ENCODE measurements around the gene PGAM5. TPM values are rescaled to one million over a fixed set of nuclear protein-coding genes. Genes with fewer than 3 reads are reported as not detected.
A peak's percentile ranks its signal among the peaks of the same experiment; 100 is the strongest.

Gene PGAM5
- 19.9 and 22.5 TPM in 2 replicates for polyA plus RNA-seq (2012; rRNA removed)
- 11.6 and 15.3 TPM in 2 replicates for polyA plus RNA-seq (2012; cell fraction: cytosol; rRNA removed)
- polyA plus RNA-seq (2012; cell fraction: nucleus; rRNA removed): 14.8 and 16.5 TPM in 2 replicates

DNA sequence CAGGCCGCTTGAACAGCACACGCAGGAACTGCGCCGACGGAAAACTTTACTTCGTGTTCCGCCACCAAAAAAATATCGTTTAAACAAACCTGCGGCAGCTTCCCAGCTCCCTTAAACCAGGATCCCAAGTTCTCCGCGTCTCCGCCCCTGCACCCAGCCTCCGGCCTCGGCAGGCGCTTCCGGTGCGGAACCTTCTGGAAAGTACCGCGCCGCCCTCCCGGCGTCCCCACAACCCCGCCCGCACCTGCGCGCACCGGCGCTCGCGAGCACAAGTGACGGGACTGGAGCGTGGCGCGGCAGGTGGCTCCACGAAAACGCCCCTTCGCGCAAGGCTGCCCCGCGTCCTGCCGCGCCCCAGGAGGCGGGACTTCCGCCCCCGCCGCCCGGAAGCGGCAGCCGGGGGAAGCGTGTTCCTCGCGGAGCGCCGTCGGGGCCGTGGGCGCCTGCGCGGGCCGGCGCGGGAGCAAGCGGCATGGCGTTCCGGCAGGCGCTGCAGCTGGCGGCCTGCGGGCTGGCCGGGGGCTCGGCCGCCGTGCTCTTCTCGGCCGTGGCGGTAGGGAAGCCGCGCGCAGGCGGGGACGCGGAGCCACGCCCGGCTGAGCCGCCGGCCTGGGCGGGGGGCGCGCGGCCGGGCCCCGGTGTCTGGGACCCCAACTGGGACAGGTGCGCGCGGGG lies at the start of gene PGAM5:
Gene PGAM5 (plus strand): TSS at position 438 of the 675 bp plus-strand sequence. CDS start 35 bp downstream, at position 473.
- Histone ChIP-seq H3K4me1 (ENCODE audit: control insufficient read depth in 1 of 2, insufficient read depth in 2 of 2, low read depth in 1 of 2, low read length in 1 of 2) (no peaks in the 10 kb centered on the region; a peak in 1 of 4 replicates), H3F3A (replicated peaks; ENCODE audit: insufficient read depth) (peaks cover 16% of the 10 kb centered on the region), H3K27me3 (ENCODE audit: insufficient read depth) (no peaks in the 10 kb centered on the region), H3K9me2 (no peaks in the 10 kb centered on the region), H3K4me2 (peak within 1 kb of the TSS; percentile 96), H4K20me1 (ENCODE audit: insufficient read depth) (peaks cover 24% of the 10 kb centered on the region), H2AFZ (ENCODE audit: low read depth) (peak within 1 kb of the TSS; percentile 90), H3K9ac (peak within 1 kb of the TSS; percentile 81), H3K36me3 (replicated peaks in 1 of 2; ENCODE audit: control insufficient read depth in 1 of 2, insufficient read depth in 2 of 2, low read length in 1 of 2) (peaks cover 0 to 7% of the 10 kb centered on the region in 2 experiments), H3K79me2 (ENCODE audit: insufficient read depth) (peaks cover 63% of the 10 kb centered on the region), H3K4me3 (ENCODE audit: low read depth in 2 of 2, low read length in 1 of 2) (peak within 1 kb of the TSS; percentile 71 to 98), H3K9me3 (no peaks in the 10 kb centered on the region), H3K27ac (ENCODE audit: low read depth in 2 of 2, low read length in 1 of 2) (peak within 1 kb of the TSS; percentile 62 to 84; a peak in 3 of 4 replicates)
- POLR2A ChIA-PET: interaction anchor here (1.4 to 1.8 kb wide), 2 partner anchors 11 to 20 kb away, joined by 3 to 5 read pairs; no protein-coding TSS in a partner anchor
- CTCF ChIA-PET: interaction anchor here (0.9 to 1.1 kb wide), 2 partner anchors 21 to 57 kb away, joined by 4 read pairs; no protein-coding TSS in a partner anchor
- peak; percentile 98 for DNase-seq
- 2% methylated on average over 19 of the region's 94 CpGs for WGBS (ENCODE audit: low lambda C conversion rate)
- TF ChIP-seq ELF1 (IDR thresholded peaks at IDR 0.05): peak; percentile 69
- TF ChIP-seq, protein P1, sequence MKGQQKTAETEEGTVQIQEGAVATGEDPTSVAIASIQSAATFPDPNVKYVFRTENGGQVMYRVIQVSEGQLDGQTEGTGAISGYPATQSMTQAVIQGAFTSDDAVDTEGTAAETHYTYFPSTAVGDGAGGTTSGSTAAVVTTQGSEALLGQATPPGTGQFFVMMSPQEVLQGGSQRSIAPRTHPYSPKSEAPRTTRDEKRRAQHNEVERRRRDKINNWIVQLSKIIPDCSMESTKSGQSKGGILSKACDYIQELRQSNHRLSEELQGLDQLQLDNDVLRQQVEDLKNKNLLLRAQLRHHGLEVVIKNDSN (IDR thresholded peaks at IDR 0.05; ENCODE audit: borderline replicate concordance, low read depth): no peak
- no peak for TF ChIP-seq NFIC (IDR thresholded peaks at IDR 0.05; ENCODE audit: borderline replicate concordance)
- no peak for TF ChIP-seq SMC3 (IDR thresholded peaks at IDR 0.05; ENCODE audit: low read depth, low read length)
- TF ChIP-seq, protein P2, sequence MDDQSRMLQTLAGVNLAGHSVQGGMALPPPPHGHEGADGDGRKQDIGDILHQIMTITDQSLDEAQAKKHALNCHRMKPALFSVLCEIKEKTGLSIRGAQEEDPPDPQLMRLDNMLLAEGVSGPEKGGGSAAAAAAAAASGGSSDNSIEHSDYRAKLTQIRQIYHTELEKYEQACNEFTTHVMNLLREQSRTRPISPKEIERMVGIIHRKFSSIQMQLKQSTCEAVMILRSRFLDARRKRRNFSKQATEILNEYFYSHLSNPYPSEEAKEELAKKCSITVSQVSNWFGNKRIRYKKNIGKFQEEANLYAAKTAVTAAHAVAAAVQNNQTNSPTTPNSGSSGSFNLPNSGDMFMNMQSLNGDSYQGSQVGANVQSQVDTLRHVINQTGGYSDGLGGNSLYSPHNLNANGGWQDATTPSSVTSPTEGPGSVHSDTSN (IDR thresholded peaks at IDR 0.05): 0 out of 2 replicates have a peak, but pooled peaks have one; percentile 2
- no peak; the same call in 1 of the 2 replicates for TF ChIP-seq YY1 (IDR thresholded peaks at IDR 0.05; ENCODE audit: low read depth)
- no peak for TF ChIP-seq MEF2A (IDR thresholded peaks at IDR 0.05; ENCODE audit: borderline replicate concordance, low read depth)
- TF ChIP-seq RFX5 (IDR thresholded peaks at IDR 0.05; ENCODE audit: low read length): no peak
- TF ChIP-seq GATA2 (CRISPR knock-in tag; IDR thresholded peaks at IDR 0.05): no peak
- TF ChIP-seq, protein P3, sequence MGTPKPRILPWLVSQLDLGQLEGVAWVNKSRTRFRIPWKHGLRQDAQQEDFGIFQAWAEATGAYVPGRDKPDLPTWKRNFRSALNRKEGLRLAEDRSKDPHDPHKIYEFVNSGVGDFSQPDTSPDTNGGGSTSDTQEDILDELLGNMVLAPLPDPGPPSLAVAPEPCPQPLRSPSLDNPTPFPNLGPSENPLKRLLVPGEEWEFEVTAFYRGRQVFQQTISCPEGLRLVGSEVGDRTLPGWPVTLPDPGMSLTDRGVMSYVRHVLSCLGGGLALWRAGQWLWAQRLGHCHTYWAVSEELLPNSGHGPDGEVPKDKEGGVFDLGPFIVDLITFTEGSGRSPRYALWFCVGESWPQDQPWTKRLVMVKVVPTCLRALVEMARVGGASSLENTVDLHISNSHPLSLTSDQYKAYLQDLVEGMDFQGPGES (IDR thresholded peaks at IDR 0.05; ENCODE audit: low read depth, low read length): no peak
- no peak for TF ChIP-seq TCF12 (IDR thresholded peaks at IDR 0.05)
- no peak; the same call in none of the 2 replicates for TF ChIP-seq TAF1 (IDR thresholded peaks at IDR 0.05; ENCODE audit: borderline replicate concordance, low read depth, low read length)
- no peak for TF ChIP-seq FOXM1 (IDR thresholded peaks at IDR 0.05; ENCODE audit: low read depth)
- no peak for TF ChIP-seq RXRA (IDR thresholded peaks at IDR 0.05; ENCODE audit: borderline replicate concordance, low read depth)
- TF ChIP-seq MXI1 (IDR thresholded peaks at IDR 0.05; ENCODE audit: low read depth, low read length): peak; percentile 86
- TF ChIP-seq, protein P4, sequence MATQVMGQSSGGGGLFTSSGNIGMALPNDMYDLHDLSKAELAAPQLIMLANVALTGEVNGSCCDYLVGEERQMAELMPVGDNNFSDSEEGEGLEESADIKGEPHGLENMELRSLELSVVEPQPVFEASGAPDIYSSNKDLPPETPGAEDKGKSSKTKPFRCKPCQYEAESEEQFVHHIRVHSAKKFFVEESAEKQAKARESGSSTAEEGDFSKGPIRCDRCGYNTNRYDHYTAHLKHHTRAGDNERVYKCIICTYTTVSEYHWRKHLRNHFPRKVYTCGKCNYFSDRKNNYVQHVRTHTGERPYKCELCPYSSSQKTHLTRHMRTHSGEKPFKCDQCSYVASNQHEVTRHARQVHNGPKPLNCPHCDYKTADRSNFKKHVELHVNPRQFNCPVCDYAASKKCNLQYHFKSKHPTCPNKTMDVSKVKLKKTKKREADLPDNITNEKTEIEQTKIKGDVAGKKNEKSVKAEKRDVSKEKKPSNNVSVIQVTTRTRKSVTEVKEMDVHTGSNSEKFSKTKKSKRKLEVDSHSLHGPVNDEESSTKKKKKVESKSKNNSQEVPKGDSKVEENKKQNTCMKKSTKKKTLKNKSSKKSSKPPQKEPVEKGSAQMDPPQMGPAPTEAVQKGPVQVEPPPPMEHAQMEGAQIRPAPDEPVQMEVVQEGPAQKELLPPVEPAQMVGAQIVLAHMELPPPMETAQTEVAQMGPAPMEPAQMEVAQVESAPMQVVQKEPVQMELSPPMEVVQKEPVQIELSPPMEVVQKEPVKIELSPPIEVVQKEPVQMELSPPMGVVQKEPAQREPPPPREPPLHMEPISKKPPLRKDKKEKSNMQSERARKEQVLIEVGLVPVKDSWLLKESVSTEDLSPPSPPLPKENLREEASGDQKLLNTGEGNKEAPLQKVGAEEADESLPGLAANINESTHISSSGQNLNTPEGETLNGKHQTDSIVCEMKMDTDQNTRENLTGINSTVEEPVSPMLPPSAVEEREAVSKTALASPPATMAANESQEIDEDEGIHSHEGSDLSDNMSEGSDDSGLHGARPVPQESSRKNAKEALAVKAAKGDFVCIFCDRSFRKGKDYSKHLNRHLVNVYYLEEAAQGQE (IDR thresholded peaks at IDR 0.05; ENCODE audit: low read depth, low read length): 0 out of 2 replicates have a peak, but pooled peaks have one; percentile 4
- peak; percentile 83 for TF ChIP-seq CHD2 (IDR thresholded peaks at IDR 0.05; ENCODE audit: low read length, partially characterized antibody)
- peak; percentile 78 for TF ChIP-seq NRF1 (IDR thresholded peaks at IDR 0.05; ENCODE audit: low read depth, low read length)
- TF ChIP-seq RAD21 (IDR thresholded peaks at IDR 0.05; ENCODE audit: low read length): no peak
- TF ChIP-seq JUND (IDR thresholded peaks at IDR 0.05): no peak
- TF ChIP-seq EP300 (IDR thresholded peaks at IDR 0.05; ENCODE audit: borderline replicate concordance in 1 of 2, low read depth in 1 of 2, low read length in 1 of 2): peak in 1 of 2 experiments; percentile 34; a peak in 1 of 4 replicates
- 0 out of 2 replicates have a peak, but pooled peaks have one; percentile 7 for TF ChIP-seq RCOR1 (IDR thresholded peaks at IDR 0.05; ENCODE audit: low read length)
- TF ChIP-seq POLR2AphosphoS5 (IDR thresholded peaks at IDR 0.05; ENCODE audit: low read depth, low read length): peak; percentile 63
- TF ChIP-seq, protein P5, sequence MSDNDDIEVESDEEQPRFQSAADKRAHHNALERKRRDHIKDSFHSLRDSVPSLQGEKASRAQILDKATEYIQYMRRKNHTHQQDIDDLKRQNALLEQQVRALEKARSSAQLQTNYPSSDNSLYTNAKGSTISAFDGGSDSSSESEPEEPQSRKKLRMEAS (IDR thresholded peaks at IDR 0.05; ENCODE audit: low read depth): peak; percentile 81
- TF ChIP-seq, protein P6, sequence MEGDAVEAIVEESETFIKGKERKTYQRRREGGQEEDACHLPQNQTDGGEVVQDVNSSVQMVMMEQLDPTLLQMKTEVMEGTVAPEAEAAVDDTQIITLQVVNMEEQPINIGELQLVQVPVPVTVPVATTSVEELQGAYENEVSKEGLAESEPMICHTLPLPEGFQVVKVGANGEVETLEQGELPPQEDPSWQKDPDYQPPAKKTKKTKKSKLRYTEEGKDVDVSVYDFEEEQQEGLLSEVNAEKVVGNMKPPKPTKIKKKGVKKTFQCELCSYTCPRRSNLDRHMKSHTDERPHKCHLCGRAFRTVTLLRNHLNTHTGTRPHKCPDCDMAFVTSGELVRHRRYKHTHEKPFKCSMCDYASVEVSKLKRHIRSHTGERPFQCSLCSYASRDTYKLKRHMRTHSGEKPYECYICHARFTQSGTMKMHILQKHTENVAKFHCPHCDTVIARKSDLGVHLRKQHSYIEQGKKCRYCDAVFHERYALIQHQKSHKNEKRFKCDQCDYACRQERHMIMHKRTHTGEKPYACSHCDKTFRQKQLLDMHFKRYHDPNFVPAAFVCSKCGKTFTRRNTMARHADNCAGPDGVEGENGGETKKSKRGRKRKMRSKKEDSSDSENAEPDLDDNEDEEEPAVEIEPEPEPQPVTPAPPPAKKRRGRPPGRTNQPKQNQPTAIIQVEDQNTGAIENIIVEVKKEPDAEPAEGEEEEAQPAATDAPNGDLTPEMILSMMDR (IDR thresholded peaks at IDR 0.05): no peak
